Diencephalon (tissue), 1 donor: ENCODE data around the gene CRYBG1. TPM values are rescaled to one million over a fixed set of nuclear protein-coding genes. Genes with fewer than 3 reads are reported as not detected.

ENCODE experiments used
- small RNA-seq: library from RNA; depleted of rRNA; stranded (forward); fragments of <200 nt; gene quantifications from one replicate; pipeline ENCODE3, GENCODE V24; 2014
- total RNA-seq: library from RNA; depleted of rRNA; stranded (reverse); fragments of >200 nt; gene quantifications from one replicate; pipeline ENCODE4 v1.2.3, GENCODE V29; 2014

CRYBG1 gene, protein sequence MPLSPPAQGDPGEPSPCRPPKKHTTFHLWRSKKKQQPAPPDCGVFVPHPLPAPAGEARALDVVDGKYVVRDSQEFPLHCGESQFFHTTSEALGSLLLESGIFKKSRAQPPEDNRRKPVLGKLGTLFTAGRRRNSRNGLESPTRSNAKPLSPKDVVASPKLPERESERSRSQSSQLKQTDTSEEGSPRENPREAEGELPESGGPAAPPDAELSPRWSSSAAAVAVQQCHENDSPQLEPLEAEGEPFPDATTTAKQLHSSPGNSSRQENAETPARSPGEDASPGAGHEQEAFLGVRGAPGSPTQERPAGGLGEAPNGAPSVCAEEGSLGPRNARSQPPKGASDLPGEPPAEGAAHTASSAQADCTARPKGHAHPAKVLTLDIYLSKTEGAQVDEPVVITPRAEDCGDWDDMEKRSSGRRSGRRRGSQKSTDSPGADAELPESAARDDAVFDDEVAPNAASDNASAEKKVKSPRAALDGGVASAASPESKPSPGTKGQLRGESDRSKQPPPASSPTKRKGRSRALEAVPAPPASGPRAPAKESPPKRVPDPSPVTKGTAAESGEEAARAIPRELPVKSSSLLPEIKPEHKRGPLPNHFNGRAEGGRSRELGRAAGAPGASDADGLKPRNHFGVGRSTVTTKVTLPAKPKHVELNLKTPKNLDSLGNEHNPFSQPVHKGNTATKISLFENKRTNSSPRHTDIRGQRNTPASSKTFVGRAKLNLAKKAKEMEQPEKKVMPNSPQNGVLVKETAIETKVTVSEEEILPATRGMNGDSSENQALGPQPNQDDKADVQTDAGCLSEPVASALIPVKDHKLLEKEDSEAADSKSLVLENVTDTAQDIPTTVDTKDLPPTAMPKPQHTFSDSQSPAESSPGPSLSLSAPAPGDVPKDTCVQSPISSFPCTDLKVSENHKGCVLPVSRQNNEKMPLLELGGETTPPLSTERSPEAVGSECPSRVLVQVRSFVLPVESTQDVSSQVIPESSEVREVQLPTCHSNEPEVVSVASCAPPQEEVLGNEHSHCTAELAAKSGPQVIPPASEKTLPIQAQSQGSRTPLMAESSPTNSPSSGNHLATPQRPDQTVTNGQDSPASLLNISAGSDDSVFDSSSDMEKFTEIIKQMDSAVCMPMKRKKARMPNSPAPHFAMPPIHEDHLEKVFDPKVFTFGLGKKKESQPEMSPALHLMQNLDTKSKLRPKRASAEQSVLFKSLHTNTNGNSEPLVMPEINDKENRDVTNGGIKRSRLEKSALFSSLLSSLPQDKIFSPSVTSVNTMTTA (N-terminal part only)
- 1.6 TPM for total RNA-seq

DNA sequence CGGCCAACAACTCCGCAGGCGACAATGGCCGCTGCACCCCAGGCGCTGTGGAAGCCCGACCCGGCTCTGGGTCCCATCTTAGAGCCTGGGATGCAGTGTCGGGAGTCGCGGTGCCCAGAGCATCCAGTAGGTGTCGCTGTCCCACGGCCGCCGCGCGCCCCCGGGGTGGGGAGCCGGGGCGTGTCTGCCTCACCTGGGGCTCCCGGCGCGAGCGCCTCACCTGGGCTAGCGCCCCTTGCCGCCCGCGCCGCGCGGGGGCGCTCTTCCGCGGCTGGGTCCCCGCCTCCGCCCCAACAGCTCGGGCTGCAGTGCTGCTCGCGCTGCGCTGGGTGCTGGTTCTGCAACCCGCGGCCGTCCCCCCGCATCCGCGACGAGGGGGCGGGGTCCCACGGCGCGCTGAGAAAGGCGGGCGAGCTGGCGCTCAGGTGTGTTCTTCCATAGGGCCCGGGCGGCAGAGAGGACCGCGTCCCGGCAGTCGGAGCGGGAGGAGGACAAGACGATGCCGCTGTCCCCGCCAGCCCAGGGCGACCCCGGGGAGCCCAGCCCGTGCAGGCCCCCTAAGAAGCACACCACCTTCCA is at the start of gene CRYBG1:
CRYBG1 (plus strand) TSS at position 308 of the 579 bp plus-strand sequence; CDS start at position 500, 192 bp downstream.

DNA sequence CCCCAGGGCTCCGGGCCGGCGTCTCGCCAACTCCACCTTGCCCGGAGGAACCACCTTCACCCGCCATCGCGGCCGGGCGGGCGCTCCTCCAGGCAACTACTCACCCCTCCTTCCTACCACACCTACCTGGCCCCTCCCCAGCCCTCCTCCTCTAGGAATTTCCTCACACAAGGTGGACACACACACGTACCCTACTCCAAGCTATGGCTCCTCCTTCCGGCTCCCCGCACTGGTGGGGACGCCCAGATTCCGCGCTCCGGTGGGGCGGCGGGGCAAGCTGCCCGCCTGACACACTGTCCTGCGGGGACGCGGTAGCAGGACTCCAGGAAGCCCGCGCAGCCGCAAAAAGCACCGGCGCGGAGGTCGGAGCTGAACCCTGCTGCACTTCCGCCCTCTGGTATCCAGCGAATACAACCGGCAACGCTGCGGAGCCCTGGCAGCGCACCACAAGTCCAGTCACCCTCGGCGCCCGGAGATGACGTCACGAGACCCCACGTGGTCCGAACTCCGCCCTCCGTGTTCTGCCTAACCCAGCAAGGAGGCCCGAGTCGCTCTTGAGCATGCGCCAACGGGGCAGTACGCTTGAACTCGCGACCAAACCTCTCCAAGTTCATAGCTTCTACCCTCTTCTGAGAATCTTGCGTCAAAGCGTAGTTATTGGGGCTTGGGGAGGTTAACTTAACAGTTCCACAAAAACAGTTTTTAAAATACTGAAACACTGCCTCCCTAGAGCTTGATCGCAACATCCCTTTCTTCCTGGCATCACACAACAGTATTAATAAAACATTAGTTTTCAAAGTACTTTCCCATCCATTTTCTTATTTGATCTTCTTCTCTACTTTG is 35.0 kb upstream of the CRYBG1 start, which contains the start of gene ATG5:
ATG5 (minus strand) TSS at position 425 of the 843 bp plus-strand sequence. CDS start 9,552 bp downstream, outside the sequence.

Small RNAs within 50 kb of the gene (small RNA-seq; reads per million reads assigned to genes)
- gene RF00019: not detected
- gene RNA5SP211: not detected
- not detected for gene RNU6-527P

Other genes with a start within 250 kb of the CRYBG1 start
- 74.5 TPM for gene ATG5, start 35.0 kb upstream of the CRYBG1 start, total RNA-seq